IMR-90 (cell line): ENCODE results near the gene FOXK2. TPM values are rescaled to one million over a fixed set of nuclear protein-coding genes. Genes with fewer than 3 reads are reported as not detected.

Experiments
- ATAC-seq: fragments of 200-7000 bp; cut with Tn5 transposase; 2 replicates; pipeline ENCODE4 v1.9.1; 2020; ENCODE audit warnings: low read depth, mild to moderate bottlenecking, moderate library complexity
- BruUV-seq: library from RNA; stranded (reverse); fragments of 400-500 nt; replicated peaks from 2 replicates; lab custom pipeline; 2021; lab: Mats Ljungman, UMichigan
- CTCF ChIA-PET: fragments of 300-600 bp; formaldehyde crosslinking; extraction: SDS; loops from one replicate; lab custom pipeline; 2021; ENCODE audit warnings: antibody characterized with exemption; lab: Yijun Ruan, JAX
- POLR2A ChIA-PET: fragments of 300-600 bp; sonication (Branson Sonifier 250); formaldehyde crosslinking; loops from one replicate; lab custom pipeline; 2022; ENCODE audit warnings: antibody characterized with exemption; ENCODE audit not compliant: unreplicated experiment; lab: Charles Lee
- DNase-seq: peaks from one replicate; pipeline ENCODE4 v3.0.0; 2013
- H2AFZ ChIP-seq: replicated peaks from 2 replicates; pipeline ENCODE3; 2013; ENCODE audit warnings: low read length, mild to moderate bottlenecking; ENCODE audit not compliant: poor library complexity
- H2AK5ac ChIP-seq: 2 replicates; pipeline ENCODE4 v1.6.1; 2013; ENCODE audit warnings: low read depth, low read length, inconsistent platforms
- H2AK9ac ChIP-seq: replicated peaks from 2 replicates; pipeline ENCODE3; 2013; ENCODE audit warnings: mild to moderate bottlenecking, low read depth, low read length, moderate library complexity; ENCODE audit not compliant: poor library complexity
- H2BK120ac ChIP-seq: 2 replicates; pipeline ENCODE4 v1.6.1; 2013; ENCODE audit warnings: low read depth, low read length, inconsistent platforms
- H2BK15ac ChIP-seq: 3 replicates; pipeline ENCODE4 v1.6.1; 2013; ENCODE audit warnings: low read depth, low read length, inconsistent platforms
- H2BK20ac ChIP-seq: 2 replicates; pipeline ENCODE4 v1.6.1; 2013; ENCODE audit warnings: low read depth, mild to moderate bottlenecking, inconsistent platforms, low read length, moderate library complexity
- H2BK5ac ChIP-seq: 2 replicates; pipeline ENCODE4 v1.6.1; 2013; ENCODE audit warnings: mild to moderate bottlenecking, low read depth, low read length, inconsistent platforms; ENCODE audit not compliant: poor library complexity, severe bottlenecking
- H3K14ac ChIP-seq: replicated peaks from 2 replicates; pipeline ENCODE4 v1.6.1; 2013; ENCODE audit warnings: low read depth, low read length, inconsistent platforms
- H3K18ac ChIP-seq: 2 replicates; pipeline ENCODE4 v1.6.1; 2013; ENCODE audit warnings: low read depth, low read length, control low read depth
- H3K23ac ChIP-seq: 2 replicates; pipeline ENCODE4 v1.6.1; 2013; ENCODE audit warnings: low read depth, low read length, inconsistent platforms
- H3K27ac ChIP-seq: 2 replicates; pipeline ENCODE4 v1.5.1; 2013; ENCODE audit warnings: mild to moderate bottlenecking, control low read depth, low read length; ENCODE audit not compliant: insufficient read depth
- H3K27me3 ChIP-seq: 2 replicates; pipeline ENCODE4 v1.6.1; 2013; ENCODE audit warnings: low read length; ENCODE audit not compliant: control insufficient read depth, insufficient read depth
- H3K36me3 ChIP-seq: 2 replicates; pipeline ENCODE4 v1.6.1; 2013; ENCODE audit warnings: low read length, mixed read lengths; ENCODE audit not compliant: control insufficient read depth, insufficient read depth
- H3K4ac ChIP-seq: 2 replicates; pipeline ENCODE4 v1.6.1; 2013; ENCODE audit warnings: low read depth, low read length, inconsistent platforms
- H3K4me1 ChIP-seq: 2 replicates; pipeline ENCODE4 v1.6.1; 2013; ENCODE audit warnings: low read length, mixed read lengths; ENCODE audit not compliant: control insufficient read depth, insufficient read depth
- H3K4me2 ChIP-seq: 2 replicates; pipeline ENCODE4 v1.6.1; 2013; ENCODE audit warnings: low read depth, mild to moderate bottlenecking, control low read depth, low read length, moderate library complexity
- H3K4me3 ChIP-seq: 2 replicates; pipeline ENCODE4 v1.5.1; 2013; ENCODE audit warnings: low read depth, mild to moderate bottlenecking, control low read depth, low read length, moderate library complexity; ENCODE audit not compliant: insufficient read depth
- H3K56ac ChIP-seq: 2 replicates; pipeline ENCODE4 v1.6.1; 2013; ENCODE audit warnings: low read length, inconsistent platforms; ENCODE audit not compliant: insufficient read depth; ENCODE audit errors: extremely low read depth
- H3K79me1 ChIP-seq, 2 experiments: 2 replicates each; pipeline ENCODE4 v1.6.1; 2013; ENCODE audit warnings: low read length in 2 of 2, inconsistent platforms in 1 of 2, low read depth in 1 of 2
- H3K9ac ChIP-seq: 2 replicates; pipeline ENCODE4 v1.6.1; 2013; ENCODE audit warnings: low read depth, low read length, control low read depth
- H3K9me1 ChIP-seq: 2 replicates; pipeline ENCODE4 v1.6.1; 2013; ENCODE audit warnings: low read length, inconsistent platforms; ENCODE audit not compliant: insufficient read depth
- H3K9me3 ChIP-seq: 2 replicates; pipeline ENCODE4 v1.6.1; 2013; ENCODE audit warnings: low read length; ENCODE audit not compliant: control insufficient read depth, insufficient read depth
- H4K20me1 ChIP-seq: 2 replicates; pipeline ENCODE4 v1.6.1; 2013; ENCODE audit warnings: low read length, inconsistent platforms; ENCODE audit not compliant: insufficient read depth
- H4K5ac ChIP-seq: 2 replicates; pipeline ENCODE4 v1.6.1; 2013; ENCODE audit warnings: mild to moderate bottlenecking, low read depth, low read length, control low read depth
- H4K8ac ChIP-seq, 2 experiments: 2 replicates each; pipeline ENCODE4 v1.6.1; 2013; ENCODE audit warnings: low read depth in 2 of 2, low read length in 2 of 2, control low read depth in 1 of 2, inconsistent platforms in 1 of 2
- H4K91ac ChIP-seq: 2 replicates; pipeline ENCODE4 v1.6.1; 2013; ENCODE audit warnings: low read depth, low read length, inconsistent platforms; ENCODE audit not compliant: insufficient read depth
- BHLHE40 ChIP-seq: fragments of 150-350 bp; IDR thresholded peaks from 2 replicates; pipeline ENCODE4 v1.6.1; 2016; ENCODE audit warnings: mild to moderate bottlenecking, low read depth, low read length
- CEBPB ChIP-seq: IDR thresholded peaks from 2 replicates; pipeline ENCODE4 v1.6.1; 2012; ENCODE audit warnings: low read depth, low read length, improper control_type of control experiment
- CHD1 ChIP-seq: IDR thresholded peaks from 2 replicates; pipeline ENCODE4 v1.6.1; 2012; ENCODE audit warnings: low read depth, low read length, improper control_type of control experiment
- FOS ChIP-seq: fragments of 150-350 bp; IDR thresholded peaks from 2 replicates; pipeline ENCODE4 v1.6.1; 2016; ENCODE audit warnings: low read depth, low read length
- MAFK ChIP-seq: IDR thresholded peaks from 2 replicates; pipeline ENCODE4 v1.6.1; 2012; ENCODE audit warnings: low read depth, low read length, improper control_type of control experiment
- MAZ ChIP-seq: IDR thresholded peaks from 2 replicates; pipeline ENCODE4 v1.6.1; 2012; ENCODE audit warnings: low read depth, mild to moderate bottlenecking, low read length, improper control_type of control experiment, moderate library complexity, borderline replicate concordance
- MXI1 ChIP-seq: IDR thresholded peaks from 2 replicates; pipeline ENCODE4 v1.6.1; 2012; ENCODE audit warnings: low read depth, mild to moderate bottlenecking, low read length, moderate library complexity, borderline replicate concordance
- NFE2L2 ChIP-seq: fragments of 150-350 bp; IDR thresholded peaks from 2 replicates; pipeline ENCODE4 v1.6.1; 2016; ENCODE audit warnings: low read depth, mild to moderate bottlenecking, low read length
- POLR2A ChIP-seq: IDR thresholded peaks from 2 replicates; pipeline ENCODE4 v1.6.1; 2012; ENCODE audit warnings: mild to moderate bottlenecking, low read depth, low read length
- RAD21 ChIP-seq: IDR thresholded peaks from 2 replicates; pipeline ENCODE4 v1.6.1; 2012; ENCODE audit warnings: low read length, improper control_type of control experiment
- RCOR1 ChIP-seq: IDR thresholded peaks from 2 replicates; pipeline ENCODE4 v1.6.1; 2012; ENCODE audit warnings: mild to moderate bottlenecking, low read length, improper control_type of control experiment; ENCODE audit not compliant: insufficient replicate concordance
- RFX5 ChIP-seq: IDR thresholded peaks from 2 replicates; pipeline ENCODE4 v1.8.0; 2012; ENCODE audit warnings: low read depth, mild to moderate bottlenecking, low read length, moderate library complexity
- SMC3 ChIP-seq: fragments of 150-350 bp; IDR thresholded peaks from 2 replicates; pipeline ENCODE4 v1.6.1; 2016; ENCODE audit warnings: low read depth, mild to moderate bottlenecking, antibody characterized with exemption, low read length, moderate library complexity
- WGBS, 2 experiments: methylation state at CpG; one replicate each; pipeline versions ENCODE4 v1.1.5 to v1.1.7; 2013; ENCODE audit warnings: missing lambda C conversion rate in 2 of 2; ENCODE audit not compliant: insufficient read length in 1 of 2; ENCODE audit errors: extremely low coverage in 2 of 2; 5-methylcytosine and 5-hydroxymethylcytosine counted together
- dilution Hi-C: fragments of 300-500 bp; cut with HindIII; formaldehyde crosslinking; loops from one replicate; pipeline ENCODE4 v1.14.3; 2018; ENCODE audit warnings: low sequenced_read_pairs; ENCODE audit not compliant: unreplicated experiment
- in situ Hi-C: fragments of 300-500 bp; cut with MboI; formaldehyde crosslinking; loops from 3 replicates; pipeline ENCODE4 v1.14.3; 2019; ENCODE audit warnings: low sequenced_read_pairs, inconsistent platforms, mixed read lengths
- intact Hi-C: fragments of 100-400 bp; cut with micrococcal nuclease; formaldehyde crosslinking; loops from 2 replicates; pipeline ENCODE4 v1.10.0; 2022
- polyA plus RNA-seq, 3 experiments: library from polyadenylated mRNA; depleted of rRNA; stranded (reverse); fragments of >200 nt; gene quantifications; 2 replicates each; pipeline ENCODE4 v1.2.3, GENCODE V29; 2012; ENCODE audit warnings: low replicate concordance in 1 of 3
- total RNA-seq: library from RNA; depleted of rRNA; stranded (reverse); fragments of >200 nt; gene quantifications from 2 replicates; pipeline ENCODE4 v1.2.3, GENCODE V29; 2012
- TF ChIP-seq, protein P1 (sequence below): fragments of 150-350 bp; IDR thresholded peaks from 2 replicates; pipeline ENCODE4 v1.6.1; 2017; ENCODE audit warnings: mild to moderate bottlenecking, antibody characterized with exemption, low read length, low read depth
- TF ChIP-seq, protein P2 (sequence below): conservative IDR thresholded peaks from 2 replicates; pipeline ENCODE4 v1.5.1; 2012; ENCODE audit warnings: mild to moderate bottlenecking, low read depth, low read length, improper control_type of control experiment
- TF ChIP-seq, protein P3 (sequence below): fragments of 150-350 bp; IDR thresholded peaks from 2 replicates; pipeline ENCODE4 v1.6.1; 2016; ENCODE audit warnings: low read depth, mild to moderate bottlenecking, low read length, moderate library complexity, borderline replicate concordance

FOXK2 gene
- total and polyA plus RNA-seq, 2 of the 4 experiments (the other 2 are of a cell fraction): 12.5 to 20.0 TPM

DNA sequence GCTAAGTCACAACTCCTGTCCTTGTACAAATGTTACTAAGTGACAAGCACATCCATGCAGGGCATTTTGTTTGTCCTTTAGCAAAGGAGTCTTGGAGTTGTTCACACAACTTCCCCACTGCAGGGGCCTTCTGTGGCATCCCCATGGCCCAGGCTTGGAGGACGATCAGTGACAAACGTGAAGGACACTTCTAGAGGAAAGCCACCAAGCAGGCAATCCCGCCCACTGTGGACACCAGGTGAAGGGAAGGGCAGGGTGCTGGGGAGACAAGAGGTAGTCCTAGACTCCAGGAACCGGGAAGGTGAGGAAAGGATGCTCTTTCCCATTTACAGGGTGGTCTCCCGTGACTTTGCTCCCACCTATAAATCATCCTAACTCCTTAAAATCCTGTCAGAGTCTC is 124.6 kb downstream of the FOXK2 start:
- TF ChIP-seq, protein P1, sequence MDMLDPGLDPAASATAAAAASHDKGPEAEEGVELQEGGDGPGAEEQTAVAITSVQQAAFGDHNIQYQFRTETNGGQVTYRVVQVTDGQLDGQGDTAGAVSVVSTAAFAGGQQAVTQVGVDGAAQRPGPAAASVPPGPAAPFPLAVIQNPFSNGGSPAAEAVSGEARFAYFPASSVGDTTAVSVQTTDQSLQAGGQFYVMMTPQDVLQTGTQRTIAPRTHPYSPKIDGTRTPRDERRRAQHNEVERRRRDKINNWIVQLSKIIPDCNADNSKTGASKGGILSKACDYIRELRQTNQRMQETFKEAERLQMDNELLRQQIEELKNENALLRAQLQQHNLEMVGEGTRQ: no peak
- TF ChIP-seq POLR2A (no peak), MXI1 (no peak), MAZ (no peak), RAD21 (no peak), MAFK (no peak), FOS (no peak), CEBPB (no peak), RFX5 (no peak), CHD1 (no peak), SMC3 (no peak), BHLHE40 (no peak), RCOR1 (no peak), NFE2L2 (no peak)
- TF ChIP-seq, protein P2, sequence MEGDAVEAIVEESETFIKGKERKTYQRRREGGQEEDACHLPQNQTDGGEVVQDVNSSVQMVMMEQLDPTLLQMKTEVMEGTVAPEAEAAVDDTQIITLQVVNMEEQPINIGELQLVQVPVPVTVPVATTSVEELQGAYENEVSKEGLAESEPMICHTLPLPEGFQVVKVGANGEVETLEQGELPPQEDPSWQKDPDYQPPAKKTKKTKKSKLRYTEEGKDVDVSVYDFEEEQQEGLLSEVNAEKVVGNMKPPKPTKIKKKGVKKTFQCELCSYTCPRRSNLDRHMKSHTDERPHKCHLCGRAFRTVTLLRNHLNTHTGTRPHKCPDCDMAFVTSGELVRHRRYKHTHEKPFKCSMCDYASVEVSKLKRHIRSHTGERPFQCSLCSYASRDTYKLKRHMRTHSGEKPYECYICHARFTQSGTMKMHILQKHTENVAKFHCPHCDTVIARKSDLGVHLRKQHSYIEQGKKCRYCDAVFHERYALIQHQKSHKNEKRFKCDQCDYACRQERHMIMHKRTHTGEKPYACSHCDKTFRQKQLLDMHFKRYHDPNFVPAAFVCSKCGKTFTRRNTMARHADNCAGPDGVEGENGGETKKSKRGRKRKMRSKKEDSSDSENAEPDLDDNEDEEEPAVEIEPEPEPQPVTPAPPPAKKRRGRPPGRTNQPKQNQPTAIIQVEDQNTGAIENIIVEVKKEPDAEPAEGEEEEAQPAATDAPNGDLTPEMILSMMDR: no peak
- TF ChIP-seq, protein P3, sequence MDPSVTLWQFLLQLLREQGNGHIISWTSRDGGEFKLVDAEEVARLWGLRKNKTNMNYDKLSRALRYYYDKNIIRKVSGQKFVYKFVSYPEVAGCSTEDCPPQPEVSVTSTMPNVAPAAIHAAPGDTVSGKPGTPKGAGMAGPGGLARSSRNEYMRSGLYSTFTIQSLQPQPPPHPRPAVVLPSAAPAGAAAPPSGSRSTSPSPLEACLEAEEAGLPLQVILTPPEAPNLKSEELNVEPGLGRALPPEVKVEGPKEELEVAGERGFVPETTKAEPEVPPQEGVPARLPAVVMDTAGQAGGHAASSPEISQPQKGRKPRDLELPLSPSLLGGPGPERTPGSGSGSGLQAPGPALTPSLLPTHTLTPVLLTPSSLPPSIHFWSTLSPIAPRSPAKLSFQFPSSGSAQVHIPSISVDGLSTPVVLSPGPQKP: no peak
- Histone ChIP-seq H4K5ac (no peak overlapping the region), H2AK9ac (no peak overlapping the region), H2AFZ (no peak overlapping the region), H3K18ac (no peak overlapping the region), H3K27ac (no peak overlapping the region), H3K9me3 (no peaks in the 10 kb centered on the region), H3K56ac (no peak overlapping the region), H3K79me1 (peaks cover 34 to 56% of the 10 kb centered on the region in 2 experiments), H2BK15ac (no peak overlapping the region), H3K36me3 (peaks cover 40% of the 10 kb centered on the region), H2BK20ac (no peak overlapping the region), H2BK120ac (no peak overlapping the region), H4K20me1 (peaks cover 83% of the 10 kb centered on the region), H3K9ac (no peak overlapping the region), H4K8ac (no peak overlapping the region), H3K23ac (no peak overlapping the region), H2BK5ac (no peak overlapping the region), H3K4me2 (no peak overlapping the region), H3K27me3 (no peaks in the 10 kb centered on the region), H3K4ac (no peak overlapping the region), H3K4me3 (no peak overlapping the region), H4K91ac (no peak overlapping the region), H3K9me1 (peaks cover 7% of the 10 kb centered on the region), H2AK5ac (no peak overlapping the region), H3K4me1 (peaks cover 6% of the 10 kb centered on the region; the same call in 1 of the 2 replicates), H3K14ac (no peak overlapping the region)
- no peak for DNase-seq
- ATAC-seq: no peak
- BruUV-seq: no TSS peak
- in situ Hi-C loops: no loop called here
- POLR2A ChIA-PET: no interaction called here
- dilution Hi-C loops: no loop called here
- intact Hi-C loops: no loop called here
- WGBS, 2 experiments: 75% methylated on average over 1 of the region's 5 CpGs; no CpG with 5 or more reads in 1 of the 2 experiments
- CTCF ChIA-PET: no interaction called here
